Colonic mucosa (tissue), 4 donors: ENCODE results near the gene IRS2. TPM values are rescaled to one million over a fixed set of nuclear protein-coding genes. Genes with fewer than 3 reads are reported as not detected.

Experiments
- DNase-seq: peaks from one replicate; pipeline ENCODE4 v3.0.0-alpha.2; 2020
- H3K27ac ChIP-seq: fragments of 200-600 bp; one replicate; pipeline ENCODE4 v1.8.0; 2021
- H3K27me3 ChIP-seq: fragments of 200-600 bp; one replicate; pipeline ENCODE4 v1.8.0; 2021
- H3K36me3 ChIP-seq: fragments of 200-600 bp; one replicate; pipeline ENCODE4 v1.8.0; 2021
- H3K4me1 ChIP-seq: fragments of 200-600 bp; one replicate; pipeline ENCODE4 v1.8.0; 2021; ENCODE audit warnings: mild to moderate bottlenecking
- H3K4me3 ChIP-seq: fragments of 200-600 bp; one replicate; pipeline ENCODE4 v1.8.0; 2021
- H3K9ac ChIP-seq, 2 donors: one replicate each; pipeline ENCODE4 v1.7.0; 2013; ENCODE audit warnings: control low read depth in 2 of 2, low read depth in 2 of 2, low read length in 2 of 2
- H3K9me3 ChIP-seq: fragments of 200-600 bp; one replicate; pipeline ENCODE4 v1.8.0; 2021
- CTCF ChIP-seq: fragments of 200-600 bp; IDR thresholded peaks from one replicate; pipeline ENCODE4 v1.8.0; 2022; ENCODE audit warnings: antibody characterized with exemption, mild to moderate bottlenecking
- intact Hi-C: fragments of 100-400 bp; cut with DNase I; formaldehyde crosslinking; loops from one replicate; pipeline ENCODE4 v1.14.1; 2022
- total RNA-seq, 2 donors: library from RNA; stranded (reverse); fragmentation: NEBNext Ultra II Directional in 1 of 2; extraction: Animal tissue kit (Norgen Biotek cat#: 25700) in 1 of 2; gene quantifications; one replicate each; pipeline ENCODE4 v1.2.1, GENCODE V29; 2021
- donor health status: healthy.
- donor health status: DM: no; HTN: no; CAD: no.
- donor health status: DM: no; HTN: no; CAD: no.

Gene IRS2
- total RNA-seq, 2 donors from 2014 or later, result 6.7 to 23.0 TPM

- no peak overlapping the region for H3K27ac ChIP-seq
- H3K4me1 ChIP-seq, result no peaks in the 10 kb centered on the region
- no peaks in the 10 kb centered on the region for H3K9me3 ChIP-seq
- intact Hi-C loops, result no loop called here
- H3K36me3 ChIP-seq, result no peaks in the 10 kb centered on the region
- no peak for DNase-seq
- no peaks in the 10 kb centered on the region for H3K27me3 ChIP-seq
- H3K9ac ChIP-seq, result no peak overlapping the region
- no peak for TF ChIP-seq CTCF
- H3K4me3 ChIP-seq, result no peak overlapping the region
Measured at GRCh38 chr13:109755551-109755950, 30.8 kb downstream of the IRS2 start.

DNA sequence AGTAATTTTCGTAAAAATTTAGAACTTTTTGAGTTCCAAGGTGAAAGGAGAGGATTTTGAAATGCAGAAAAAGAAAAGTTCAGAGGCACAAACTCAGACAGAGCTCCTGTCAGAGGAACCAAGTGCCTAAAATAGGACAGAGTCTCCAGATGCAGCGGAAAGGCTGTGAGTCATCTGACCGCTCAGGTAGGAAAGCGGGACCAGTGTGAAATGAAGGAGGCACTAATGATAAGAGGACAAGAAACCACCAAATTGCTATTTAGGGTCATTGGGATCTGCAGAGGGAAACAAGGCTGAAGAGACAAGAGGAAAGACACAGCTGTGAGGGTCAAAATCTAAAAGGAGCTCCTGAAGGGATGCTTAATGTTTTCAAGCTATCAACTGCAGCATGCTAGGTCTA, 34.9 kb downstream of the IRS2 start:
- no peak for DNase-seq
- Histone ChIP-seq H3K4me3 (no peak overlapping the region), H3K9ac (no peak overlapping the region), H3K27ac (no peak overlapping the region), H3K27me3 (no peaks in the 10 kb centered on the region), H3K4me1 (no peaks in the 10 kb centered on the region), H3K36me3 (no peaks in the 10 kb centered on the region), H3K9me3 (no peaks in the 10 kb centered on the region)
- TF ChIP-seq CTCF, result no peak
- intact Hi-C loops, result no loop called here

DNA sequence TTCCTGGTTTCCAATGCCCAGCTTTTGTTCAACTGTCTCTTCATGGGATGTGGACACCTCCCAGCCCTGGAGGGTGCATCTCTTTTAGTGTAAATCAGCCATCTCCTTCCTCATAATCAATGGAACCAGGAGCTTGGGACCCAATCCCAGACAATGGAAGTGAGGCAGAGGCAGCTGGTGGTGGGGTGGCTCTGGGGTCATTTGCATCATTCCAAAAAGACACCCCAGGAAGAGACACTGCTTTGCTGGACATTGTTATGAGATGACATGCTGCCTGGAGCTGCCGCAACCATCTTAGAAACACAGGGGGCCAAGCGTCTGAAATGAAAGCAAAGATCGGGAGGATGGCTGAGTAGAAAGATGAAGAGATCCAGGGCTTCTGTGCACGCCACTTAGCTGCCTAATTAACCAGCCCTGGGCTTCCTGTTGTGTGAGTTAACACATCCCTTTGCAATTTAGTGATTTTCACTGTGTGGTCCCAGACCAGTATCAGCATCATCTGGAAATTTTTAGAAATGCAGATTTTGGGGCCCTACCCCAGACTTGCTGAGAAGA, 36.1 kb downstream of the IRS2 start:
- no peak for DNase-seq
- intact Hi-C loops, result no loop called here
- Histone ChIP-seq H3K9me3 (no peaks in the 10 kb centered on the region), H3K27ac (no peak overlapping the region), H3K9ac (no peak overlapping the region), H3K4me1 (no peaks in the 10 kb centered on the region), H3K36me3 (no peaks in the 10 kb centered on the region), H3K27me3 (no peaks in the 10 kb centered on the region), H3K4me3 (no peak overlapping the region)
- TF ChIP-seq CTCF, result no peak

GRCh38 chr13:109749365-109749764, 37.0 kb downstream of the IRS2 start:
- H3K36me3 ChIP-seq, result no peaks in the 10 kb centered on the region
- H3K27me3 ChIP-seq, result no peaks in the 10 kb centered on the region
- no peaks in the 10 kb centered on the region for H3K9me3 ChIP-seq
- H3K4me1 ChIP-seq, result peaks cover under 1% of the 10 kb centered on the region
- no peak for DNase-seq
- no peak overlapping the region for H3K9ac ChIP-seq
- TF ChIP-seq CTCF, result no peak
- H3K4me3 ChIP-seq, result no peak overlapping the region
- no peak overlapping the region for H3K27ac ChIP-seq
- intact Hi-C loops, result no loop called here

GRCh38 chr13:109748677-109749076, 37.7 kb downstream of the IRS2 start:
- intact Hi-C loops, result no loop called here

More at GRCh38 chr13:109748677-109749076, 37.7 kb downstream of the IRS2 start:
- DNase-seq, result no peak
- no peak overlapping the region for H3K9ac ChIP-seq
- H3K9me3 ChIP-seq, result no peaks in the 10 kb centered on the region
- H3K36me3 ChIP-seq, result no peaks in the 10 kb centered on the region
- H3K4me1 ChIP-seq, result peaks cover 4% of the 10 kb centered on the region
- no peak overlapping the region for H3K4me3 ChIP-seq
- H3K27me3 ChIP-seq, result no peaks in the 10 kb centered on the region
- no peak overlapping the region for H3K27ac ChIP-seq
- TF ChIP-seq CTCF, result no peak
